ENCODE measurements around the gene EPS15.

EPS15 gene

GRCh38 chr1:51322417-51323101, 196.5 kb downstream of the EPS15 start:
- Histone ChIP-seq H3K27ac (ENCODE audit: low read length) (no peak overlapping the region), H3K9me2 (replicated peaks; ENCODE audit: insufficient read depth, low read length) (no peaks in the 10 kb centered on the region), H3K4me2 (ENCODE audit: low read depth, low read length) (no peak overlapping the region), H4K20me1 (ENCODE audit: insufficient read depth, low read length) (no peaks in the 10 kb centered on the region), H3K4me1 (ENCODE audit: low read length) (no peaks in the 10 kb centered on the region), H3K36me3 (replicated peaks; ENCODE audit: insufficient read depth, low read length) (no peaks in the 10 kb centered on the region), H3K79me2 (ENCODE audit: low read length) (no peaks in the 10 kb centered on the region), H3K4me3 (ENCODE audit: low read length) (no peak overlapping the region), H3K27me3 (replicated peaks; ENCODE audit: insufficient read depth, low read length) (no peaks in the 10 kb centered on the region), H2AFZ (ENCODE audit: low read length) (no peak overlapping the region), H3F3A (ENCODE audit: insufficient read depth, low read length) (no peaks in the 10 kb centered on the region), H3K9ac (ENCODE audit: low read length) (no peak overlapping the region), H3K9me3 (replicated peaks; ENCODE audit: insufficient read depth, low read length) (no peaks in the 10 kb centered on the region)
- DNase-seq: no peak
- TF ChIP-seq CTCF (IDR thresholded peaks at IDR 0.05; ENCODE audit: low read length) (no peak), EZH2phosphoT487 (IDR thresholded peaks at IDR 0.05; ENCODE audit: low read length) (no peak), EZH2 (optimal IDR thresholded peaks at IDR 0.05; ENCODE audit: low read depth, low read length) (no peak)

GRCh38 chr1:51321924-51322280, 197.2 kb downstream of the EPS15 start:
- Histone ChIP-seq H2AFZ (ENCODE audit: low read length) (no peak overlapping the region), H4K20me1 (ENCODE audit: insufficient read depth, low read length) (no peaks in the 10 kb centered on the region), H3K79me2 (ENCODE audit: low read length) (no peaks in the 10 kb centered on the region), H3K27ac (ENCODE audit: low read length) (no peak overlapping the region), H3K36me3 (replicated peaks; ENCODE audit: insufficient read depth, low read length) (no peaks in the 10 kb centered on the region), H3K9ac (ENCODE audit: low read length) (no peak overlapping the region), H3K4me3 (ENCODE audit: low read length) (no peak overlapping the region), H3K9me3 (replicated peaks; ENCODE audit: insufficient read depth, low read length) (no peaks in the 10 kb centered on the region), H3F3A (ENCODE audit: insufficient read depth, low read length) (no peaks in the 10 kb centered on the region), H3K4me1 (ENCODE audit: low read length) (no peaks in the 10 kb centered on the region), H3K27me3 (replicated peaks; ENCODE audit: insufficient read depth, low read length) (no peaks in the 10 kb centered on the region), H3K4me2 (ENCODE audit: low read depth, low read length) (no peak overlapping the region), H3K9me2 (replicated peaks; ENCODE audit: insufficient read depth, low read length) (no peaks in the 10 kb centered on the region)
- TF ChIP-seq EZH2 (optimal IDR thresholded peaks at IDR 0.05; ENCODE audit: low read depth, low read length): no peak
- no peak for TF ChIP-seq CTCF (IDR thresholded peaks at IDR 0.05; ENCODE audit: low read length)
- no peak for TF ChIP-seq EZH2phosphoT487 (IDR thresholded peaks at IDR 0.05; ENCODE audit: low read length)
- no peak for DNase-seq

GRCh38 chr1:51320967-51321923, 197.8 kb downstream of the EPS15 start:
- H3K9me2 ChIP-seq (replicated peaks; ENCODE audit: insufficient read depth, low read length): no peaks in the 10 kb centered on the region
- no peak overlapping the region for H3K4me2 ChIP-seq (ENCODE audit: low read depth, low read length)
- H3K4me3 ChIP-seq (ENCODE audit: low read length): no peak overlapping the region
- no peaks in the 10 kb centered on the region for H3K27me3 ChIP-seq (replicated peaks; ENCODE audit: insufficient read depth, low read length)
- no peaks in the 10 kb centered on the region for H3F3A ChIP-seq (ENCODE audit: insufficient read depth, low read length)
- no peaks in the 10 kb centered on the region for H3K79me2 ChIP-seq (ENCODE audit: low read length)
- H4K20me1 ChIP-seq (ENCODE audit: insufficient read depth, low read length): no peaks in the 10 kb centered on the region
- H3K27ac ChIP-seq (ENCODE audit: low read length): no peak overlapping the region
- TF ChIP-seq EZH2 (optimal IDR thresholded peaks at IDR 0.05; ENCODE audit: low read depth, low read length) (no peak), EZH2phosphoT487 (IDR thresholded peaks at IDR 0.05; ENCODE audit: low read length) (no peak), CTCF (IDR thresholded peaks at IDR 0.05; ENCODE audit: low read length) (no peak)
- no peaks in the 10 kb centered on the region for H3K4me1 ChIP-seq (ENCODE audit: low read length)
- no peak overlapping the region for H3K9ac ChIP-seq (ENCODE audit: low read length)
- H3K36me3 ChIP-seq (replicated peaks; ENCODE audit: insufficient read depth, low read length): no peaks in the 10 kb centered on the region
- H3K9me3 ChIP-seq (replicated peaks; ENCODE audit: insufficient read depth, low read length): no peaks in the 10 kb centered on the region
- no peak for DNase-seq
- H2AFZ ChIP-seq (ENCODE audit: low read length): no peak overlapping the region

Data from MM.1S (cell line).